ENCODE measurements around the gene IPO11. TPM values are rescaled to one million over a fixed set of nuclear protein-coding genes. Genes with fewer than 3 reads are reported as not detected.
A peak's percentile ranks its signal among the peaks of the same experiment; 100 is the strongest.
"Not testable (repeated sequence)": the region's sequence is repeated elsewhere in the genome, so short reads cannot be mapped to it uniquely, and the experiment has no call there.

The IPO11 gene
- total and polyA plus RNA-seq, 5 donors from 2014 or later: 3.7 to 23.3 (median 6.8) TPM

DNA sequence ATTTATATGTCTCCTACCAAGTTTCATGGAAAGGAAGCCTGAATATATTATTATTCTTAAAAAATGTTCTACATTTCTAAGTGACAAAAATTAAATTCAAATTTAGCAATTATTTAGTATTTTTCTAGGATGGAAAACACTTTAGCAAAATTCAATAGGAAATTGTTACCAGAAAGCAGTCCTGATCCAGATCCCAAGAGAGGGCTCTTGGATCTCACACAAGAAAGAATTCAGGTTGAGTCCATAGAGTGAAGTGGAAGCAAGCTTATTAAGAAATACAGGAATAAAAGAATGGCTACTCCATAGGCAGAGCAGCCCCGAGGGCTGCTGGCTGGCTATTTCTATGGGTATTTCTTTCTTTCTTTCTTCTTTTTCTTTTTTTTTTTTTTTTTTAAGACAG, 210.7 kb downstream of the IPO11 start:
- Histone ChIP-seq H3K27me3 (ENCODE audit: control insufficient read depth, insufficient read depth, low read length) (no peaks in the 10 kb centered on the region), H3K9me3 (ENCODE audit: control insufficient read depth in 2 of 2, low read length in 2 of 2) (no peaks in the 10 kb centered on the region), H3K27ac (ENCODE audit: insufficient read depth, low read length, poor library complexity, severe bottlenecking) (no peak overlapping the region), H3K4me3 (ENCODE audit: low read depth, low read length) (no peak overlapping the region), H3K4me1 (ENCODE audit: control insufficient read depth, insufficient read depth, low read length, poor library complexity, severe bottlenecking) (no peaks in the 10 kb centered on the region), H3K36me3 (ENCODE audit: control insufficient read depth, insufficient read depth, low read length) (peaks cover 3% of the 10 kb centered on the region)
- ATAC-seq (ENCODE audit: low read depth in 2 of 2) (no peak), DNase-seq (no peak)
- Mint-ChIP-seq H3K9me3 (no peaks in the 10 kb centered on the region), H3K4me3 (no peak overlapping the region), H3K27ac (no peak overlapping the region), H3K4me1 (no peaks in the 10 kb centered on the region), H3K36me3 (peaks cover 4% of the 10 kb centered on the region), H3K27me3 (no peaks in the 10 kb centered on the region)

- H3K36me3 Mint-ChIP-seq; H3K27me3 ChIP-seq (ENCODE audit: control insufficient read depth, insufficient read depth, low read length); H3K4me1 ChIP-seq (ENCODE audit: control insufficient read depth, insufficient read depth, low read length, poor library complexity, severe bottlenecking); H3K4me1 Mint-ChIP-seq; H3K9me3 Mint-ChIP-seq; H3K27me3 Mint-ChIP-seq; DNase-seq; H3K36me3 ChIP-seq (ENCODE audit: control insufficient read depth, insufficient read depth, low read length); H3K4me3 Mint-ChIP-seq; ATAC-seq (ENCODE audit: low read depth in 2 of 2); H3K9me3 ChIP-seq (ENCODE audit: control insufficient read depth in 2 of 2, low read length in 2 of 2); H3K27ac ChIP-seq (ENCODE audit: insufficient read depth, low read length, poor library complexity, severe bottlenecking); H3K27ac Mint-ChIP-seq; H3K4me3 ChIP-seq (ENCODE audit: low read depth, low read length): not testable (repeated sequence)
Measured at GRCh38 chr5:62624436-62624835, 211.9 kb downstream of the IPO11 start.

DNA sequence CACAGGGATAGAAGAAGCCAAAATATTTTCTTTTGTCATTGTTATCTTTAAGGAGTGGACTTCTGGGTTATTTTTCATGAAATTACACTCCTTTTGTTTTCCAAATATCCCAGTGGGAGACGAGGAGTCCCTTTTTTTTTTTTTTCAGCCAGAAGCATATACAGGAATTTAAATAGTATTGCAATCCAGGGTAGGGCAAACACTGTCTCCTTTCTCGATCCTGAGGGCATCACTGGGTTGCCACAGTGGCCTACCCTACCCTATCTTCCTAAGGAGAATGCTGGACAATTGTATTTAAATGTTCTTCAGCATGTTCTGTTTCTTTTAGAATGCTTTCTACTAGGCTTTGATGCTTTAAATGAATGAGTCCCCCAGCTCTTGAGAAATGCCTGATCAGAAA, 214.0 kb downstream of the IPO11 start:
- no peaks in the 10 kb centered on the region for H3K9me3 Mint-ChIP-seq
- Histone ChIP-seq H3K9me3 (ENCODE audit: control insufficient read depth in 2 of 2, low read length in 2 of 2) (no peaks in the 10 kb centered on the region), H3K36me3 (ENCODE audit: control insufficient read depth, insufficient read depth, low read length) (peaks cover 3% of the 10 kb centered on the region), H3K27ac (ENCODE audit: insufficient read depth, low read length, poor library complexity, severe bottlenecking) (no peak overlapping the region), H3K4me3 (ENCODE audit: low read depth, low read length) (no peak overlapping the region), H3K4me1 (ENCODE audit: control insufficient read depth, insufficient read depth, low read length, poor library complexity, severe bottlenecking) (no peaks in the 10 kb centered on the region), H3K27me3 (ENCODE audit: control insufficient read depth, insufficient read depth, low read length) (no peaks in the 10 kb centered on the region)
- peaks cover 0 to under 1% (median 0%) of the 10 kb centered on the region in 4 donors for H3K4me1 Mint-ChIP-seq
- DNase-seq (no peak), ATAC-seq (ENCODE audit: low read depth in 2 of 2) (no peak)
- H3K4me3 Mint-ChIP-seq: no peak overlapping the region
- no peaks in the 10 kb centered on the region for H3K27me3 Mint-ChIP-seq
- no peaks in the 10 kb centered on the region for H3K36me3 Mint-ChIP-seq
- H3K27ac Mint-ChIP-seq: no peak overlapping the region

GRCh38 chr5:62627121-62627520, 214.6 kb downstream of the IPO11 start:
- H3K4me1 Mint-ChIP-seq: peaks cover 0 to 5% (median 0%) of the 10 kb centered on the region in 4 donors
- Histone ChIP-seq H3K27me3 (ENCODE audit: control insufficient read depth, insufficient read depth, low read length) (no peaks in the 10 kb centered on the region), H3K4me1 (ENCODE audit: control insufficient read depth, insufficient read depth, low read length, poor library complexity, severe bottlenecking) (no peaks in the 10 kb centered on the region), H3K4me3 (ENCODE audit: low read depth, low read length) (no peak overlapping the region), H3K36me3 (ENCODE audit: control insufficient read depth, insufficient read depth, low read length) (peaks cover 3% of the 10 kb centered on the region), H3K27ac (ENCODE audit: insufficient read depth, low read length, poor library complexity, severe bottlenecking) (no peak overlapping the region), H3K9me3 (ENCODE audit: control insufficient read depth in 2 of 2, low read length in 2 of 2) (no peaks in the 10 kb centered on the region)
- no peaks in the 10 kb centered on the region for H3K9me3 Mint-ChIP-seq
- H3K27me3 Mint-ChIP-seq: no peaks in the 10 kb centered on the region
- H3K4me3 Mint-ChIP-seq: no peak overlapping the region
- DNase-seq: no peak
- ATAC-seq (ENCODE audit: low read depth in 2 of 2): no peak
- no peak overlapping the region for H3K27ac Mint-ChIP-seq
- H3K36me3 Mint-ChIP-seq: no peaks in the 10 kb centered on the region

DNA sequence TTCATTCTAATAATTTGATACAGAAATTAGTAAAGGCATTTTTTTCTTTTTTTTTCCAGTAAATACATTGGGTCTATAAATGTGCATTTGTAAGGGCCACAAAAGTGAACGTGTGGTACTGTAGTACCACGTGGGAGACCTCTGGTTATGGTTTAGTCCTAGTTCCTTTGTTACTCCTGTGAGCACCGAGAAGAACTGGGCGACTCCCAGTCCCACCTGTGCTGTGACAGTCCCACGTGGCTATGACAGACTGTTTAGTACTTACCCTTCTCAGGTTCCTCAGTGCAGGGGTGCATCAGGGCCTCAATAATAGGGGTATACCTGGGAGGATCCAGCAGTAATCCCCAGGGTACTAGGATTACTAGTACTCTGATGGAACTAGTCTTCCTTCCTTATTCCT, 215.3 kb downstream of the IPO11 start:
- Mint-ChIP-seq H3K36me3 (no peaks in the 10 kb centered on the region), H3K27ac (peak overlapping the region in 1 of 3 donors; percentile 22)

DNA sequence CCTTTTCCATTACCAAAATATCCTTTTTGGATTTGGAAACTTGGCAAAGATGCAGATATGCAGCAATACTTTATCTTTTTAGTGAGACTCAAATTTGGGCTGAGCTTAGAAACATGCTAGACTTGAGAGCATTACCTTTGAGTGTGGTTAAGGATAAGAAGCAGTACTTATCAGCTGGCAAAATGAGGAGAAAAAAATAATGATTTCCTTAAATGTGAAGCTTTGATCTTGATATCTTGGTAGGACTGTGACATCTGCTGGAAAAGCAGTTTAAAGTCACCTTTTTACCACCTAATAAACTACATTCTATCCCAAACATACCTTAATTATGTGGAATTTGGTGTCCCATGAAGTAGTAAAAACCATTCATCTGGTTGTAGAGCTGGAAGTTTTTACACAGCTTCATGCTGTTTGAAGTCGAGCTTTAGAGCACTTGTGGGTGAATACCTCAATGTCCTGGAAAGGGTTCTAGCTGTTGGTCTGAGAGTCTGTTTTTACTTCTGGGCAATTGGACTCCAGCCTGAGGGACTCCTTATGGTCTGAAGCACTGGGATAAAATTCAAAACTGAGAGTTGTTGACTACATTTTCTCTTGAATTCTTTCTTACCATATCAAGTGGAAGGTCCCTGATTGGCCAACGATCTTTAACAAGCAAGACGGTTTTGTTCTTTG, 219.5 kb downstream of the IPO11 start:
- peaks cover 0 to 5% (median 0%) of the 10 kb centered on the region in 4 donors for H3K4me1 Mint-ChIP-seq
- peaks cover 7% of the 10 kb centered on the region for H3K36me3 Mint-ChIP-seq
- Histone ChIP-seq H3K9me3 (ENCODE audit: control insufficient read depth in 2 of 2, low read length in 2 of 2) (no peaks in the 10 kb centered on the region), H3K27ac (ENCODE audit: insufficient read depth, low read length, poor library complexity, severe bottlenecking) (no peak overlapping the region), H3K27me3 (ENCODE audit: control insufficient read depth, insufficient read depth, low read length) (no peaks in the 10 kb centered on the region), H3K4me1 (ENCODE audit: control insufficient read depth, insufficient read depth, low read length, poor library complexity, severe bottlenecking) (no peaks in the 10 kb centered on the region), H3K36me3 (ENCODE audit: control insufficient read depth, insufficient read depth, low read length) (peaks cover 3% of the 10 kb centered on the region), H3K4me3 (ENCODE audit: low read depth, low read length) (no peak overlapping the region)
- no peak overlapping the region for H3K4me3 Mint-ChIP-seq
- no peak for DNase-seq
- no peak for ATAC-seq (ENCODE audit: low read depth in 2 of 2)
- H3K27me3 Mint-ChIP-seq: no peaks in the 10 kb centered on the region
- peak overlapping the region in 1 of 3 donors; percentile 49 for H3K27ac Mint-ChIP-seq
- no peaks in the 10 kb centered on the region for H3K9me3 Mint-ChIP-seq

More for the DNA sequence above, 215.3 kb downstream of the IPO11 start:
- no peaks in the 10 kb centered on the region for H3K4me1 ChIP-seq (ENCODE audit: control insufficient read depth, insufficient read depth, low read length, poor library complexity, severe bottlenecking)
- H3K9me3 ChIP-seq (ENCODE audit: control insufficient read depth in 2 of 2, low read length in 2 of 2): no peaks in the 10 kb centered on the region
- H3K27ac ChIP-seq (ENCODE audit: insufficient read depth, low read length, poor library complexity, severe bottlenecking): no peak overlapping the region
- H3K4me3 ChIP-seq (ENCODE audit: low read depth, low read length): no peak overlapping the region
- Mint-ChIP-seq H3K4me1 (peaks cover 0 to 5% (median 0%) of the 10 kb centered on the region in 4 donors), H3K4me3 (no peak overlapping the region), H3K9me3 (no peaks in the 10 kb centered on the region), H3K27me3 (no peaks in the 10 kb centered on the region)
- H3K36me3 ChIP-seq (ENCODE audit: control insufficient read depth, insufficient read depth, low read length): peaks cover 3% of the 10 kb centered on the region
- H3K27me3 ChIP-seq (ENCODE audit: control insufficient read depth, insufficient read depth, low read length): no peaks in the 10 kb centered on the region
- ATAC-seq (ENCODE audit: low read depth in 2 of 2): no peak
- no peak for DNase-seq

DNA sequence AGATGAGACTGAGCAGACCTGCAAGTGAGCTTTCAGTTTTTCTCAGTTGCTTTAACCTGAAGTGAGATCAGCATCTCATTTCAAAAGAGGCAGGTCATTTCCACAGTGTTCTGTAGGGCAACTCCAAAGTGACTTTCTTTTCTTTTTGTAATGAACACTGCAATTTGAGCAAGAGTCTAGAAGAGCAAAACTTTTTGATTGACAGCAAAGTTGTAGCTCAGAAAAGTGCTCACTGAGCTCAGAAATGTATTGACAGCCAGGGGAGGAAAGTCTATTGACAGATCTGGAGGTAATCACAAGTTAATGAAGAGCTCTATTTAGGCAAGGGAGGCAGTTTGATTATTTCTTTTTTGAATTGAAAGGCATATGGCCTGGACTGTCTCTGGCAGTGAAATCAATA, 220.7 kb downstream of the IPO11 start:
- no peaks in the 10 kb centered on the region for H3K36me3 ChIP-seq (ENCODE audit: control insufficient read depth, insufficient read depth, low read length)
- DNase-seq (no peak), ATAC-seq (ENCODE audit: low read depth in 2 of 2) (no peak)
- no peaks in the 10 kb centered on the region for H3K4me1 ChIP-seq (ENCODE audit: control insufficient read depth, insufficient read depth, low read length, poor library complexity, severe bottlenecking)
- H3K9me3 Mint-ChIP-seq: no peaks in the 10 kb centered on the region
- peaks cover 7% of the 10 kb centered on the region for H3K36me3 Mint-ChIP-seq
- H3K27me3 Mint-ChIP-seq: no peaks in the 10 kb centered on the region
- no peaks in the 10 kb centered on the region for H3K27me3 ChIP-seq (ENCODE audit: control insufficient read depth, insufficient read depth, low read length)
- no peak overlapping the region for H3K27ac ChIP-seq (ENCODE audit: insufficient read depth, low read length, poor library complexity, severe bottlenecking)
- H3K4me1 Mint-ChIP-seq: peaks cover 0 to 5% (median 0%) of the 10 kb centered on the region in 4 donors
- H3K4me3 ChIP-seq (ENCODE audit: low read depth, low read length): no peak overlapping the region
- H3K9me3 ChIP-seq (ENCODE audit: control insufficient read depth in 2 of 2, low read length in 2 of 2): no peaks in the 10 kb centered on the region
- H3K4me3 Mint-ChIP-seq: no peak overlapping the region
- no peak overlapping the region for H3K27ac Mint-ChIP-seq

- H3K9me3 Mint-ChIP-seq: peaks cover 0 to 1% (median 0%) of the 10 kb centered on the region in 7 donors
- H3K36me3 Mint-ChIP-seq: peaks cover 7% of the 10 kb centered on the region
- H3K4me1 Mint-ChIP-seq: peaks cover 0 to 5% (median 0%) of the 10 kb centered on the region in 4 donors
Measured at GRCh38 chr5:62640446-62640845, 227.9 kb downstream of the IPO11 start.

More at GRCh38 chr5:62640446-62640845, 227.9 kb downstream of the IPO11 start:
- Mint-ChIP-seq H3K4me3 (no peak overlapping the region), H3K27me3 (no peaks in the 10 kb centered on the region), H3K27ac (no peak overlapping the region)
- Histone ChIP-seq H3K9me3 (ENCODE audit: control insufficient read depth in 2 of 2, low read length in 2 of 2) (no peaks in the 10 kb centered on the region), H3K36me3 (ENCODE audit: control insufficient read depth, insufficient read depth, low read length) (no peaks in the 10 kb centered on the region), H3K4me3 (ENCODE audit: low read depth, low read length) (no peak overlapping the region), H3K27me3 (ENCODE audit: control insufficient read depth, insufficient read depth, low read length) (no peaks in the 10 kb centered on the region), H3K4me1 (ENCODE audit: control insufficient read depth, insufficient read depth, low read length, poor library complexity, severe bottlenecking) (no peaks in the 10 kb centered on the region), H3K27ac (ENCODE audit: insufficient read depth, low read length, poor library complexity, severe bottlenecking) (no peak overlapping the region)
- ATAC-seq (ENCODE audit: low read depth in 2 of 2) (no peak), DNase-seq (no peak)

All from CD4-positive, CD25-positive, alpha-beta regulatory T cell (primary cell).